Mesenchymal stem cell (in vitro differentiated cells and primary cell): ENCODE results near the gene DSEL.

Source experiments
- DNase-seq: peaks from one replicate; pipeline ENCODE4 v3.0.0-alpha.2; 2013
- H2AFZ ChIP-seq: one replicate; pipeline ENCODE4 v1.6.1; 2013; ENCODE audit warnings: low read depth, mild to moderate bottlenecking, control low read depth, inconsistent platforms, low read length, moderate library complexity
- H2AK5ac ChIP-seq: 2 replicates; pipeline ENCODE4 v1.6.1; 2013; ENCODE audit warnings: low read length, moderate library complexity, mild to moderate bottlenecking, inconsistent platforms; ENCODE audit not compliant: severe bottlenecking
- H2BK120ac ChIP-seq: one replicate; pipeline ENCODE4 v1.6.1; 2013; ENCODE audit warnings: low read depth, mild to moderate bottlenecking, inconsistent platforms, low read length, moderate library complexity
- H2BK12ac ChIP-seq, 2 experiments: one replicate each; pipeline ENCODE4 v1.6.1; 2013; ENCODE audit warnings: inconsistent platforms in 2 of 2, low read length in 2 of 2, mild to moderate bottlenecking in 2 of 2, moderate library complexity in 2 of 2, control low read depth in 1 of 2
- H2BK15ac ChIP-seq: one replicate; pipeline ENCODE4 v1.6.1; 2013; ENCODE audit warnings: mild to moderate bottlenecking, low read depth, inconsistent platforms; ENCODE audit not compliant: poor library complexity, severe bottlenecking
- H2BK5ac ChIP-seq: 2 replicates; pipeline ENCODE4 v1.6.1; 2013; ENCODE audit warnings: low read depth, mild to moderate bottlenecking, low read length, control low read depth, inconsistent platforms; ENCODE audit not compliant: poor library complexity, severe bottlenecking
- H3K14ac ChIP-seq, 2 experiments: one replicate each; pipeline ENCODE4 v1.6.1; 2013; ENCODE audit warnings: inconsistent platforms in 2 of 2, low read length in 2 of 2, control low read depth in 1 of 2, mild to moderate bottlenecking in 1 of 2, moderate library complexity in 1 of 2
- H3K18ac ChIP-seq, 2 experiments: one replicate each; pipeline ENCODE4 v1.6.1; 2013; ENCODE audit warnings: inconsistent platforms in 2 of 2, low read length in 2 of 2, control low read depth in 1 of 2, low read depth in 1 of 2, mild to moderate bottlenecking in 1 of 2
- H3K23ac ChIP-seq, 2 experiments: one replicate each; pipeline ENCODE4 v1.6.1; 2013; ENCODE audit warnings: inconsistent platforms in 2 of 2, low read length in 2 of 2, mild to moderate bottlenecking in 2 of 2, moderate library complexity in 2 of 2, control low read depth in 1 of 2
- H3K27ac ChIP-seq: 2 replicates; pipeline ENCODE4 v1.5.1; 2013; ENCODE audit warnings: mild to moderate bottlenecking, moderate library complexity, low read length, control low read depth, inconsistent platforms; ENCODE audit not compliant: poor library complexity, severe bottlenecking
- H3K27me3 ChIP-seq, 2 experiments: 2 replicates each; pipeline versions ENCODE4 v1.6.1 to v1.7.0; 2013; ENCODE audit warnings: low read length in 2 of 2, mild to moderate bottlenecking in 2 of 2, moderate library complexity in 2 of 2, control low read depth in 1 of 2, inconsistent platforms in 1 of 2; ENCODE audit not compliant: control insufficient read depth in 1 of 2, insufficient read depth in 1 of 2
- H3K36me3 ChIP-seq, 2 experiments: 2 replicates each; pipeline versions ENCODE4 v1.6.1 to v1.7.0; 2013; ENCODE audit warnings: low read length in 2 of 2, control low read depth in 1 of 2, inconsistent platforms in 1 of 2, low read depth in 1 of 2, mild to moderate bottlenecking in 1 of 2; ENCODE audit not compliant: insufficient read depth in 2 of 2, control insufficient read depth in 1 of 2
- H3K4ac ChIP-seq, 2 experiments: one replicate each; pipeline ENCODE4 v1.6.1; 2013; ENCODE audit warnings: inconsistent platforms in 2 of 2, low read length in 2 of 2, mild to moderate bottlenecking in 2 of 2, moderate library complexity in 2 of 2, control low read depth in 1 of 2, low read depth in 1 of 2
- H3K4me1 ChIP-seq: 2 replicates; pipeline ENCODE4 v1.6.1; 2013; ENCODE audit warnings: low read depth, low read length, control low read depth; ENCODE audit not compliant: control insufficient read depth, insufficient read depth
- H3K4me2 ChIP-seq: 2 replicates; pipeline ENCODE4 v1.6.1; 2013; ENCODE audit warnings: low read length, mild to moderate bottlenecking, inconsistent platforms; ENCODE audit not compliant: poor library complexity, severe bottlenecking
- H3K4me3 ChIP-seq, 2 experiments: 2 replicates each; pipeline versions ENCODE4 v1.5.1 to v1.7.0; 2013; ENCODE audit warnings: low read length in 2 of 2, mild to moderate bottlenecking in 2 of 2, control low read depth in 1 of 2, low read depth in 1 of 2; ENCODE audit not compliant: insufficient read depth in 1 of 2
- H3K79me1 ChIP-seq: replicated peaks from 2 replicates; pipeline ENCODE4 v1.6.1; 2013; ENCODE audit warnings: mild to moderate bottlenecking, control low read depth, low read length, inconsistent platforms; ENCODE audit not compliant: poor library complexity, severe bottlenecking
- H3K9ac ChIP-seq: 2 replicates; pipeline ENCODE4 v1.7.0; 2013; ENCODE audit warnings: mild to moderate bottlenecking, low read length, moderate library complexity
- H3K9me3 ChIP-seq: 2 replicates; pipeline ENCODE4 v1.7.0; 2013; ENCODE audit warnings: mild to moderate bottlenecking, low read length; ENCODE audit not compliant: control insufficient read depth
- H4K8ac ChIP-seq: one replicate; pipeline ENCODE4 v1.6.1; 2013; ENCODE audit warnings: inconsistent platforms, mild to moderate bottlenecking, low read length, moderate library complexity
- H4K91ac ChIP-seq: one replicate; pipeline ENCODE4 v1.6.1; 2013; ENCODE audit warnings: mild to moderate bottlenecking, low read length, inconsistent platforms
- WGBS: methylation state at CpG from one replicate; pipeline ENCODE4 v1.1.7; 2013; ENCODE audit warnings: mixed read lengths; 5-methylcytosine and 5-hydroxymethylcytosine counted together

Gene DSEL

DNA sequence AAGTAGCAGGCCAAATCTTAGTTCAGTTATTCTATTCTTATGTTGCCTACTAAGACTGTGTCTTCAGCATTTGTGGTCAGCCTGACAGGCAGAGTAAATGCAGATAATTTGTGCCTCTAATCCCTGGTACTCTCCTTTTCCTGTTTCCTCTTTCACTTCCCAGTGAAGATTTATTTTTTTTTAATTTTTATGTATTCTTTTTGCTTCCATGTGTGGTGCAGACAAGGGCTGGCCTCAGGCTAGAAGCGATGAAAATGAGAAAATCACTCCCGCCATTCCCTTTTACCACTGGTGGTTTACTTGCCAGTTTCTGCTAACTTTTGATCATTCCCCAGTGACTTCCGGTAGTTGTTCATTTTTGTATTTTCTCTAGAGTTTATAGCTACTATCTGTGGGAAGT lies 30.9 kb downstream of the DSEL start:
- 90% methylated on average over 2 of the region's 3 CpGs for WGBS
- Histone ChIP-seq H3K27me3 (no peaks in the 10 kb centered on the region), H3K18ac (no peak overlapping the region), H3K36me3 (no peaks in the 10 kb centered on the region), H3K79me1 (no peaks in the 10 kb centered on the region), H2AFZ (no peak overlapping the region), H3K9ac (no peak overlapping the region), H3K4me2 (no peak overlapping the region), H3K4ac (no peak overlapping the region), H3K23ac (no peak overlapping the region), H4K8ac (no peak overlapping the region), H3K14ac (no peak overlapping the region), H3K27ac (no peak overlapping the region), H3K9me3 (no peaks in the 10 kb centered on the region), H2BK15ac (no peak overlapping the region), H4K91ac (no peak overlapping the region), H2BK12ac (no peak overlapping the region), H2BK5ac (no peak overlapping the region), H3K4me3 (no peak overlapping the region), H2BK120ac (no peak overlapping the region), H2AK5ac (no peak overlapping the region), H3K4me1 (peaks cover 2% of the 10 kb centered on the region)
- no peak for DNase-seq

DNA sequence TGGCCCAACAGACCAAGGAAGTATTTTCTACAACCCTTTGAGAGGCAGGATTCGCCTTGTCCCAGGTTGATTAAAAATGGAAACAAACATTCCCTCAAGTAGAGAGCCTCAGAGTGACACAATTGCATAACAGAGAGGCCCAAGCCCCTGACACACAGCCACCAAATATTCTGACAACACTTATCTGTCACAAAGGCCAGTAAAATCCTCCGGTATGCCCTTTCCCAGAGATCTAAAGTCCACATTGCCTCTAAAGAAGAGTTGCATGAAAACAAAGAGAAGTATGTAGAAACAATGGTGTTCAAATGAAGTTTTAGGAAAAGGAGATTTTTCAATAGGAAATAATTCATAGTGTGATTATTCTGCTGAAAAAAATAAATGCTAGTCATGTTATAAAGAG lies 32.1 kb downstream of the DSEL start:
- DNase-seq, result no peak
- WGBS, result 91% methylated on average over 1 of the region's 2 CpGs
- no peak overlapping the region for H3K4ac ChIP-seq

DNA sequence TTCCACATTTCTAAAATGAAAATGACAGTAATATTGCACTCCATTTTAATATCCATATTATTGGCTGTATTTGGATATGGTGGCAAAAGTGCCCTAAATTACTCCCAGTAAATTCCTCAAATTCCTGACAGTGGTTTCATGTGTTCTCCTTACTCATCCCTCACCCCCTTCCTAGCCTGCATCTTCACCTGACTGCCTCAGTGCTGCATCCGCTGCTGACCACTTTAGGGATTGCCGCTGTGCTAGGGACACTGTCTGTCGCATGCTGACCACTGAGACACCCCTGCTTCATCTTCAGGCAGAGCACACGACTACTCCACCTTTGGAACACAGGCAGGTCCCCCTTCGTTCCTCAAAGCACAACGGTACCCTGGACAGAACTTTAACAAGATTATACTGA lies 32.6 kb downstream of the DSEL start:
- no peak overlapping the region for H3K18ac ChIP-seq

More for the DNA sequence above, 32.1 kb downstream of the DSEL start:
- Histone ChIP-seq H2AK5ac (peak overlapping the region; percentile 14), H2BK15ac (no peak overlapping the region), H3K27ac (no peak overlapping the region), H4K91ac (no peak overlapping the region), H3K14ac (no peak overlapping the region), H3K9ac (no peak overlapping the region), H3K9me3 (no peaks in the 10 kb centered on the region), H2BK12ac (no peak overlapping the region), H3K23ac (no peak overlapping the region), H3K4me1 (peaks cover 2% of the 10 kb centered on the region), H2BK120ac (no peak overlapping the region), H3K4me2 (no peak overlapping the region), H3K27me3 (no peaks in the 10 kb centered on the region), H2BK5ac (no peak overlapping the region), H3K79me1 (no peaks in the 10 kb centered on the region), H4K8ac (no peak overlapping the region), H3K36me3 (no peaks in the 10 kb centered on the region), H3K4me3 (no peak overlapping the region), H2AFZ (no peak overlapping the region), H3K18ac (no peak overlapping the region)

DNA sequence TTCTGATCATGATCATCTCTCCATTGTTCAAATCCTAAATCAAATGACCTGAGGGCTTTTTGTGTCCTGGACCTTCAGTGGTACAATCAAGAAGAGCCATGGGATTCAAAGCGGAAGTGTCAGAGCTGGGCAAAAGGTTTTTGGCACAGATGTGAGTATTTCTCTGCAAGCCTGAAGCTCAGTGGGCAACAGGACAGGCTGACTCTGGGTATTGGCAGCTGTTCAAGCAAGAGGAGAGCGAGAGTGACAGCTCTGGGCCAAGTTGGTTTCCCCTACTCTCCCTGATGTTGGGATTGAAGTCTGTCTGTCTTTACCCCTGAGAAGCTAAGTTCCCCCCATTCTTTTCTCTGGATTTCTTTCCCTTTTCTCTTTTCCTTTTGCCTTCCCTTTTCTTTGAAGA lies 33.3 kb downstream of the DSEL start:
- Histone ChIP-seq H3K4me2 (no peak overlapping the region), H2BK120ac (no peak overlapping the region), H2AFZ (no peak overlapping the region), H3K27ac (no peak overlapping the region), H4K8ac (peak overlapping the region; percentile 27), H3K9ac (no peak overlapping the region), H3K4me3 (no peak overlapping the region), H2BK5ac (no peak overlapping the region), H2BK15ac (no peak overlapping the region), H3K27me3 (no peaks in the 10 kb centered on the region), H3K23ac (no peak overlapping the region), H4K91ac (no peak overlapping the region), H3K18ac (no peak overlapping the region), H3K36me3 (no peaks in the 10 kb centered on the region), H3K4ac (no peak overlapping the region), H2AK5ac (no peak overlapping the region), H3K14ac (no peak overlapping the region), H3K4me1 (peaks cover 2% of the 10 kb centered on the region), H2BK12ac (peak overlapping the region in 1 of 2 experiments; percentile 10), H3K79me1 (no peaks in the 10 kb centered on the region), H3K9me3 (no peaks in the 10 kb centered on the region)
- DNase-seq, result no peak
- WGBS, result 97% methylated on average over 2 of the region's 2 CpGs

More for the DNA sequence above, 32.6 kb downstream of the DSEL start:
- no peak overlapping the region for H2BK15ac ChIP-seq
- no peak overlapping the region for H2AK5ac ChIP-seq
- no peak overlapping the region for H4K91ac ChIP-seq
- DNase-seq, result no peak
- H3K9ac ChIP-seq, result no peak overlapping the region
- no peak overlapping the region for H2BK120ac ChIP-seq
- no peak overlapping the region for H2AFZ ChIP-seq
- H3K14ac ChIP-seq, result peak overlapping the region in 1 of 2 experiments; percentile 9
- no peak overlapping the region for H3K4me3 ChIP-seq
- H3K4ac ChIP-seq, result no peak overlapping the region
- no peak overlapping the region for H2BK12ac ChIP-seq
- H3K79me1 ChIP-seq, result no peaks in the 10 kb centered on the region
- H3K36me3 ChIP-seq, result no peaks in the 10 kb centered on the region
- WGBS, result 95% methylated on average over 6 of the region's 6 CpGs
- H3K4me1 ChIP-seq, result peaks cover 2% of the 10 kb centered on the region
- no peaks in the 10 kb centered on the region for H3K9me3 ChIP-seq
- H3K27me3 ChIP-seq, result no peaks in the 10 kb centered on the region
- no peak overlapping the region for H3K27ac ChIP-seq
- H3K23ac ChIP-seq, result no peak overlapping the region
- no peak overlapping the region for H2BK5ac ChIP-seq
- H4K8ac ChIP-seq, result no peak overlapping the region
- no peak overlapping the region for H3K4me2 ChIP-seq
